GM12865 (cell line): ENCODE measurements around the gene LINC00632.

Experiments used
- DNase-seq: peaks from one replicate; pipeline ENCODE4 v3.0.0; 2010; ENCODE audit warnings: low read depth
- H3K4me3 ChIP-seq: 2 replicates; pipeline ENCODE4 v1.5.1; 2011; ENCODE audit warnings: mild to moderate bottlenecking, low read depth, low read length, control low read depth
- TF ChIP-seq, protein P1 (sequence below): IDR thresholded peaks from 2 replicates; pipeline ENCODE4 v1.5.1; 2011; ENCODE audit warnings: low read length, control low read depth, low read depth, inconsistent platforms; ENCODE audit not compliant: insufficient read depth; ENCODE audit errors: missing control alignments

The LINC00632 gene

DNA sequence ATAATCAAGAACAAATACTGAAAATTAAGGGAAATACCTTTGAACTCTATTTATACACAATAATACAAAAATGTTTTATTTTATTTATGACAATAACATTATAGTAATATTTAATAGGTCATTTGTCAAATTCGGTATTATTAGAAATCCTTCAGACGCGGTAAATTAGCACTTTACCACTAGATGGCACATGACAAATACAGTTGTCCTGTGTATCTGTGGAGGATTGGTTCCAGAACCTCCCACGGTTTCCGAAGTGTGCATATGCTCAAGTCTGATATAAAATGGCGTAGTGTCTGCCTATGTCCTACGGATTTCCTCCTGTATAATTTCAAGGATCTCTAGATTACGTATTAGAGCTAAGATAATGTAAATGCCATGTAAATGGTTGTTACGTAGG is 8.1 kb upstream of the LINC00632 start:
- no peak overlapping the region for H3K4me3 ChIP-seq
- TF ChIP-seq, protein P1, sequence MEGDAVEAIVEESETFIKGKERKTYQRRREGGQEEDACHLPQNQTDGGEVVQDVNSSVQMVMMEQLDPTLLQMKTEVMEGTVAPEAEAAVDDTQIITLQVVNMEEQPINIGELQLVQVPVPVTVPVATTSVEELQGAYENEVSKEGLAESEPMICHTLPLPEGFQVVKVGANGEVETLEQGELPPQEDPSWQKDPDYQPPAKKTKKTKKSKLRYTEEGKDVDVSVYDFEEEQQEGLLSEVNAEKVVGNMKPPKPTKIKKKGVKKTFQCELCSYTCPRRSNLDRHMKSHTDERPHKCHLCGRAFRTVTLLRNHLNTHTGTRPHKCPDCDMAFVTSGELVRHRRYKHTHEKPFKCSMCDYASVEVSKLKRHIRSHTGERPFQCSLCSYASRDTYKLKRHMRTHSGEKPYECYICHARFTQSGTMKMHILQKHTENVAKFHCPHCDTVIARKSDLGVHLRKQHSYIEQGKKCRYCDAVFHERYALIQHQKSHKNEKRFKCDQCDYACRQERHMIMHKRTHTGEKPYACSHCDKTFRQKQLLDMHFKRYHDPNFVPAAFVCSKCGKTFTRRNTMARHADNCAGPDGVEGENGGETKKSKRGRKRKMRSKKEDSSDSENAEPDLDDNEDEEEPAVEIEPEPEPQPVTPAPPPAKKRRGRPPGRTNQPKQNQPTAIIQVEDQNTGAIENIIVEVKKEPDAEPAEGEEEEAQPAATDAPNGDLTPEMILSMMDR: peak; percentile 14
- DNase-seq: peak; percentile 26

DNA sequence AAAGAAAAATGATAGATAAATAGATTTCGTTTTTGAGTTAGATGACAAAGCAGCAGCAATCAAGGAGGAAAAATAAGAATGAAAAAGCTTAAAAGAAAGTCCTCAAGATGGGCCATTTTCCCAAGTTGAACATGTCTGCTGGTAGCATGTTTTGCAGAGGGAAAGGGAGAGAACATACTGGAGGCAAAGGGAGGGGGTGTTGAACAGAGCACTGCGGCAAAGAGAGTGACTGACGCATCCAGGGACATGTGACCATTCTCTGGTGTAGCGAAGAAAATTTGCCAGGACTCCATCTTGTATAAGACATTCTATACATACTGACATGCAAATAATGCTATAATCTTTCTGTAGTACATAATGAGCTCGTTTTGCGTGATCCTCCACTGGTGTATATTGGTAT is 1.2 kb downstream of the LINC00632 start:
- TF ChIP-seq, protein P1: no peak
- DNase-seq: no peak
- H3K4me3 ChIP-seq: no peak overlapping the region

DNA sequence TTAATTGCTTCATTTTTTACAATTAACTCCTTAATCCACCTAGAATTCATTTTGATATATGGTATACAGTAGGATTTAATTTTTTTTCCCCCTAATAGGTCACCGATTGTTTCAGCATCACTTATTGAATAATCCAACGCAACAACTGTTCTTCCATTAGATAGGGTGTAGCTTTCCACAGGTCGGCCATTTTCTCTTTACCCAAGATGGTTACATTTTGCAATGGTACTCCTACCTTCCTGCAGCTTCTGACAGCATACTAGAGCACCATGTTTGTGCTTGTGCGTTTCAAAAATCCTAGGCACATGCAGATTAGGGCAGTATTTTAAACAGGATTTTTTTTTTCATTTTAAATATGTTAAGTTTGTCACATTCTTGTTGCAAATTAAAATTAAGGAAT is 2.3 kb downstream of the LINC00632 start:
- TF ChIP-seq, protein P1: no peak
- no peak for DNase-seq
- no peak overlapping the region for H3K4me3 ChIP-seq

DNA sequence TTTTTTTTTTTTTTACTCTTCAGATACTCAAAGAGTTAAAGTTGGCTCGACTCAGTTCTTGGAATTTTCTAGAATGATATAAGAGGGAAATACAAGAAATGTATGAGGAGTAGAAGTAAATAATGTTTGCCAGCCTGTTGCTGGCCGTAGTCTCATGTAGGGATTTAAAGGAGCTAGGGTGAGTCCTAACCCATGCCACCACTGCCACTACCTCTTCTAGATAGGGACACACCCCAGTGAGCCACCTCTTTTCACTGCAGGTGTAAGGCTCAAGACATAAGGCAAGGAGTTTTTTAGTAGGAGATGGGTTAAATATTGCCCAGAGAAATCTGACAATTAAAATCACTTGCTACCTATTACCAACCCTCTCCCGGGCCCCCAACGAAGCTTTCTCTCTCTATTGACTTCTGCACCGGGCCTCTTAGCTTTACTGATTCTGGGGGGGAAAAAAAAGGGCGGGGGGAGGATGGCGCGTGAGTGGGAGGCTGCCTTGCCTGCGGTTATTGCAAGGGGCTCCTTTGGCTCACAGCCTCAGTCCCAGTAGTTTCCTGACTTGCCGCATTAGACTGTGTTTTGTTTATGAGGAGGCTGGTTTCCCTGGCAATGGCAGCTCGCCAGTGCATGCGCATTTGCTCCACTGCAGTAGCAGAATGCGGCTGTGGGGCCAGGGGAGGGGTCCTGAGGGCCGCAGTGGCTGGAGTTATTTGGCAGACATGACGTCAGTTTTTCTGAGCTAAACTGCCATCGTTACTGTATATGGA is 3.0 kb downstream of the LINC00632 start:
- peak; percentile 33 for DNase-seq
- TF ChIP-seq, protein P1: no peak
- no peak overlapping the region for H3K4me3 ChIP-seq

DNA sequence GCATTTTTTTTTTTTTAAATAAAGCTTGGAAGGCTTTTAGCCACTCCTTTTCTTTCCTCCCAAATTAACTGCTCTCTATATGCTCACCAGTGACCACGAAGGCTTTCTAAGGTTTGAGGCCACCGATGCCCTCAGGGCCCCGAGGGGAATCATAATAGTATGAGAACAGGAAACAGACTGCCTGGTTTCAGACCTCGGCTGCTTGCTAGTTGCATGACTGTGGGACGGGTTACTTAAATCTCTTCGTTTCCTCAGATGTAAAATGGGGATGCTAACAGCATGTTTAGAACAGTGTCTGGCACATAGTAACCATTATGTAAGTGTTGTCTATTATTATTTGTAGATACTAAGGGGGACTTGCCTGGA is 3.6 kb downstream of the LINC00632 start:
- TF ChIP-seq, protein P1: no peak
- no peak overlapping the region for H3K4me3 ChIP-seq
- peak; percentile 39 for DNase-seq

DNA sequence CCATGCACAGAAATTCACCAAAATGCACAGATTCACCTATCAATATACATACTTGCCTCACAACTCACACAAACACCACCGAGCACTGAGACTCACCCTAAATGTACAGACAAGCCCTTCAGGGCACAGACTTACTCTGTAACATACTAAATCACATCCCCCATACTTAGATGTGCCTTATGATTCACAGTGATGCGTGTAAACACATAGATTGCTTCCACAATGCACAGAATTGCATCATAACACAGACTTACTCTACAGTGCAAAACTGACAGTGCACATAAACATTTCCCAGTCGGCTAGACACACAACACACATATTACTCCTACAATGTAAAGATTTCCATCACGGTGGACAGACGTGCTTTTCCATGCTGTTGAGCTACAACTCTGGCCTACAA is 6.2 kb downstream of the LINC00632 start:
- DNase-seq: no peak
- no peak overlapping the region for H3K4me3 ChIP-seq
- TF ChIP-seq, protein P1: no peak
